Left lung (tissue), 10 donors: Measurements from ENCODE around the gene TDP2. TPM values are rescaled to one million over a fixed set of nuclear protein-coding genes. Genes with fewer than 3 reads are reported as not detected.

Experiments used
- ATAC-seq: fragments of 200-7000 bp; cut with Tn5 transposase; one replicate; pipeline ENCODE4 v1.9.1; 2020; ENCODE audit warnings: moderate library complexity
- DNase-seq, 4 donors: peaks; one replicate each; pipeline ENCODE4 v3.0.0-alpha.2; 2013 to 2020
- H3K27ac ChIP-seq, 2 donors: fragments of 200-600 bp; sonication (generic) in 1 of 2; one replicate each; pipeline versions ENCODE4 v1.5.0 to v1.8.0; 2020 to 2021
- H3K27me3 ChIP-seq, 2 donors: fragments of 200-600 bp; sonication (generic) in 1 of 2; one replicate each; pipeline versions ENCODE4 v1.5.0 to v1.8.0; 2020 to 2021
- H3K36me3 ChIP-seq, 2 donors: fragments of 200-600 bp; sonication (generic) in 1 of 2; one replicate each; pipeline versions ENCODE4 v1.5.0 to v1.8.0; 2020 to 2021
- H3K4me1 ChIP-seq, 2 donors: fragments of 200-600 bp; one replicate each; pipeline ENCODE4 v1.8.0; 2021
- H3K4me3 ChIP-seq, 2 donors: fragments of 200-600 bp; sonication (generic) in 1 of 2; one replicate each; pipeline versions ENCODE4 v1.5.0 to v1.8.0; 2020 to 2021; ENCODE audit warnings: mild to moderate bottlenecking in 1 of 2
- H3K9me3 ChIP-seq, 2 donors: fragments of 200-600 bp; sonication (generic) in 1 of 2; one replicate each; pipeline versions ENCODE4 v1.5.0 to v1.8.0; 2020 to 2021
- intact Hi-C, 2 donors: fragments of 100-400 bp; cut with DNase I; formaldehyde crosslinking; loops; one replicate each; pipeline versions ENCODE4 v1.11.2 to v1.14.2; 2022
- polyA plus RNA-seq, 6 donors: library from polyadenylated mRNA; unstranded; fragments of 120-200 nt; gene quantifications; one replicate each; pipeline ENCODE4 v1.2.1, GENCODE V29; 2013; ENCODE audit not compliant: insufficient read length in 6 of 6
- total RNA-seq, 2 donors: library from RNA; stranded (reverse); fragmentation: NEBNext Ultra II Directional; extraction: Animal tissue kit (Norgen Biotek cat#: 25700); gene quantifications; one replicate each; pipeline ENCODE4 v1.2.1, GENCODE V29; 2021
- TF ChIP-seq, protein P1 (sequence below), 2 donors: fragments of 200-600 bp; sonication (generic) in 1 of 2; IDR thresholded peaks; one replicate each; pipeline versions ENCODE4 v1.5.0 to v1.8.0; 2021; ENCODE audit warnings: antibody characterized with exemption in 2 of 2
- donor health status: DM: no; HTN: yes; CAD: no.
- donor health status: DM: no; HTN: no; CAD: no.

Gene TDP2
- total and polyA plus RNA-seq, 8 donors: 33.9 to 60.1 (median 47.6) TPM

DNA sequence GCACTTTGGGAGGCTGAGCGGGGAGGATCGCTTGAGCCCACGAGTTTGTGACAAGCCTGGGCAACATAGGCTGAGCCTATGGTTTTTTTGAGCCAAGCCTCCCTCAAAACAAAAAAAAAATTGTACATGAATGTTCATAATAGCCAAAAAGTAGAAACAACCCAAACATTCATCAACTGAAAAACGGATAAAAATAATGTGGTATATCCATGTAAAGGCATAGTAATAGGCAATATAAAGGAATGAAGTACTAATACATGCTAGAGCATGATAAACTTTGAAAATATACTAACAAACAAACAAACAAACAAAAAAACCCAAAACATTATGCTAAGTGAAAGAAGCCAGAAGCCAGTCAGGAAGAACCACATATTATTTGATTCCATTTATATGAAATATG is 56.0 kb downstream of the TDP2 start:
- Histone ChIP-seq H3K27me3 (peaks cover 0 to 11% of the 10 kb centered on the region in 2 donors), H3K27ac (no peak overlapping the region), H3K36me3 (no peaks in the 10 kb centered on the region), H3K9me3 (no peaks in the 10 kb centered on the region), H3K4me1 (no peaks in the 10 kb centered on the region), H3K4me3 (no peak overlapping the region)
- DNase-seq: no peak
- intact Hi-C loops: no loop called here
- TF ChIP-seq, protein P1, sequence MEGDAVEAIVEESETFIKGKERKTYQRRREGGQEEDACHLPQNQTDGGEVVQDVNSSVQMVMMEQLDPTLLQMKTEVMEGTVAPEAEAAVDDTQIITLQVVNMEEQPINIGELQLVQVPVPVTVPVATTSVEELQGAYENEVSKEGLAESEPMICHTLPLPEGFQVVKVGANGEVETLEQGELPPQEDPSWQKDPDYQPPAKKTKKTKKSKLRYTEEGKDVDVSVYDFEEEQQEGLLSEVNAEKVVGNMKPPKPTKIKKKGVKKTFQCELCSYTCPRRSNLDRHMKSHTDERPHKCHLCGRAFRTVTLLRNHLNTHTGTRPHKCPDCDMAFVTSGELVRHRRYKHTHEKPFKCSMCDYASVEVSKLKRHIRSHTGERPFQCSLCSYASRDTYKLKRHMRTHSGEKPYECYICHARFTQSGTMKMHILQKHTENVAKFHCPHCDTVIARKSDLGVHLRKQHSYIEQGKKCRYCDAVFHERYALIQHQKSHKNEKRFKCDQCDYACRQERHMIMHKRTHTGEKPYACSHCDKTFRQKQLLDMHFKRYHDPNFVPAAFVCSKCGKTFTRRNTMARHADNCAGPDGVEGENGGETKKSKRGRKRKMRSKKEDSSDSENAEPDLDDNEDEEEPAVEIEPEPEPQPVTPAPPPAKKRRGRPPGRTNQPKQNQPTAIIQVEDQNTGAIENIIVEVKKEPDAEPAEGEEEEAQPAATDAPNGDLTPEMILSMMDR (IDR thresholded peaks at IDR 0.05): no peak
- no peak for ATAC-seq

DNA sequence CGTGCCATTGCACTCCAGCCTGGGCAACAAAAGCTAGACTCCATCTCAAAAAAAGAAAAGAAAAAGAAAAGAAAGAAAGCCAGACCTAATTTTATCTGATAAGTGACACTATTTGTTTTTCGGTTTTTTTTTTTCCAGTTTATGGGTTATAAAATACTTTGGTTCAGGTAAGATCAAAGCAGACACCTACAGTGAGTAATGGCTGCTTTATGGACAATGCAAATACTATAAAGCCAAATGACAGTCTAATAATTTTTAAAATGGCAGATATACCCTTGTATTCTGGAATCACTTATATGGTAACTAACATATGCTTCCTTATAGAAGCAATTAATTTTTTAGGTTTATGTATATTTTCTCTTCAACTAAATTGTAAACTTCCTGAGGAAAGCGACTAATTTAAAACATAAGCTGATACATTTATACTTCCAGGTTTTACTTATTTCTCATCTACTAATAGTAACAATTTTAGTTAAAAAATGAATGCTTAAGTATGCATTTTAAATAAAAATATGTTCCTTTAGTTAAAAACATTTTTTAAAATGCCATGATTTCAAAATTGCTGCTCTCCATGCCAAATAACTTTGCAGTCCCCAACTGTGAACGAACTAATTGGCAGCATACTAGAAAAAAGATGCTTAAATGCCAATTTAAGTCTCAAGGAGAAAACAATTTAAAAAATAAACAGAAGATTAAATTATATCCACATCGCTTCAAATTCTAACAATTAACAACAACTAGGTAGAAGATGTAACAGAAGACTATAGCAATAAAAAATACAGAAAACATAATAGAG is 59.2 kb downstream of the TDP2 start:
- Histone ChIP-seq H3K36me3 (no peaks in the 10 kb centered on the region), H3K27me3 (no peaks in the 10 kb centered on the region), H3K4me3 (no peak overlapping the region), H3K9me3 (no peaks in the 10 kb centered on the region), H3K27ac (no peak overlapping the region), H3K4me1 (no peaks in the 10 kb centered on the region)
- intact Hi-C loops: no loop called here
- ATAC-seq (no peak), DNase-seq (no peak)
- TF ChIP-seq, protein P1 (IDR thresholded peaks at IDR 0.05): no peak

GRCh38 chr6:24606200-24606930 is 60.3 kb downstream of the TDP2 start:
- H3K4me3 ChIP-seq: no peak overlapping the region
- intact Hi-C loops: no loop called here
- no peaks in the 10 kb centered on the region for H3K27me3 ChIP-seq
- H3K27ac ChIP-seq: no peak overlapping the region
- DNase-seq: no peak
- TF ChIP-seq, protein P1 (IDR thresholded peaks at IDR 0.05): no peak
- no peak for ATAC-seq
- H3K9me3 ChIP-seq: no peaks in the 10 kb centered on the region
- no peaks in the 10 kb centered on the region for H3K36me3 ChIP-seq
- no peaks in the 10 kb centered on the region for H3K4me1 ChIP-seq

GRCh38 chr6:24603241-24603640 is 63.5 kb downstream of the TDP2 start:
- Histone ChIP-seq H3K4me1 (no peaks in the 10 kb centered on the region), H3K27ac (no peak overlapping the region), H3K4me3 (no peak overlapping the region), H3K9me3 (no peaks in the 10 kb centered on the region), H3K27me3 (no peaks in the 10 kb centered on the region), H3K36me3 (no peaks in the 10 kb centered on the region)
- ATAC-seq (no peak), DNase-seq (no peak)
- intact Hi-C loops: no loop called here
- TF ChIP-seq, protein P1 (IDR thresholded peaks at IDR 0.05): no peak

- no peaks in the 10 kb centered on the region for H3K9me3 ChIP-seq
- no peak for ATAC-seq
- H3K27ac ChIP-seq: no peak overlapping the region
- H3K4me1 ChIP-seq: no peaks in the 10 kb centered on the region
- no peaks in the 10 kb centered on the region for H3K27me3 ChIP-seq
- intact Hi-C loops: no loop called here
- no peak overlapping the region for H3K4me3 ChIP-seq
- TF ChIP-seq, protein P1 (IDR thresholded peaks at IDR 0.05): no peak
- DNase-seq: no peak
- no peaks in the 10 kb centered on the region for H3K36me3 ChIP-seq
Observed at GRCh38 chr6:24600903-24601302, 65.8 kb downstream of the TDP2 start.
